ENCODE measurements around the gene PIK3CA.
A peak's percentile ranks its signal among the peaks of the same experiment; 100 is the strongest.

The PIK3CA gene

GRCh38 chr3:179175358-179175757 lies 27.2 kb downstream of the PIK3CA start:
- peak overlapping the region; percentile 69 for H3K27ac Mint-ChIP-seq

GRCh38 chr3:179177611-179178010 lies 29.5 kb downstream of the PIK3CA start:
- Mint-ChIP-seq H3K27me3 (no peaks in the 10 kb centered on the region), H3K4me1 (peaks cover 47% of the 10 kb centered on the region), H3K9me3 (no peaks in the 10 kb centered on the region), H3K27ac (no peak overlapping the region), H3K4me3 (no peak overlapping the region), H3K36me3 (peaks cover 1% of the 10 kb centered on the region)

More at GRCh38 chr3:179175358-179175757, 27.2 kb downstream of the PIK3CA start:
- Mint-ChIP-seq H3K4me3 (no peak overlapping the region), H3K36me3 (peaks cover 6% of the 10 kb centered on the region), H3K9me3 (peaks cover 7% of the 10 kb centered on the region), H3K27me3 (no peaks in the 10 kb centered on the region), H3K4me1 (peaks cover 55% of the 10 kb centered on the region)

GRCh38 chr3:179179256-179179655 lies 31.1 kb downstream of the PIK3CA start:
- Mint-ChIP-seq H3K4me1 (peaks cover 61% of the 10 kb centered on the region), H3K36me3 (peaks cover 1% of the 10 kb centered on the region)

GRCh38 chr3:179179979-179180759 lies 32.0 kb downstream of the PIK3CA start:
- H3K4me1 Mint-ChIP-seq = peaks cover 61% of the 10 kb centered on the region
- peaks cover 1% of the 10 kb centered on the region for H3K36me3 Mint-ChIP-seq
- H3K9me3 Mint-ChIP-seq = no peaks in the 10 kb centered on the region
- no peak overlapping the region for H3K27ac Mint-ChIP-seq
- H3K4me3 Mint-ChIP-seq = no peak overlapping the region
- H3K27me3 Mint-ChIP-seq = no peaks in the 10 kb centered on the region

More at GRCh38 chr3:179179256-179179655, 31.1 kb downstream of the PIK3CA start:
- H3K27me3 Mint-ChIP-seq = no peaks in the 10 kb centered on the region
- no peaks in the 10 kb centered on the region for H3K9me3 Mint-ChIP-seq
- H3K27ac Mint-ChIP-seq = no peak overlapping the region
- H3K4me3 Mint-ChIP-seq = no peak overlapping the region

- Mint-ChIP-seq H3K27ac (no peak overlapping the region), H3K36me3 (no peaks in the 10 kb centered on the region), H3K4me3 (no peak overlapping the region), H3K27me3 (no peaks in the 10 kb centered on the region), H3K9me3 (no peaks in the 10 kb centered on the region), H3K4me1 (peaks cover 61% of the 10 kb centered on the region)
Observed at GRCh38 chr3:179181021-179181472, 32.9 kb downstream of the PIK3CA start.

- H3K27me3 Mint-ChIP-seq = no peaks in the 10 kb centered on the region
- H3K4me1 Mint-ChIP-seq = peaks cover 58% of the 10 kb centered on the region
- H3K9me3 Mint-ChIP-seq = no peaks in the 10 kb centered on the region
- H3K4me3 Mint-ChIP-seq = peak overlapping the region; percentile 61
- H3K36me3 Mint-ChIP-seq = no peaks in the 10 kb centered on the region
- peak overlapping the region; percentile 90 for H3K27ac Mint-ChIP-seq
Observed at GRCh38 chr3:179181993-179182551, 33.9 kb downstream of the PIK3CA start.

- peaks cover 55% of the 10 kb centered on the region for H3K4me1 Mint-ChIP-seq
- H3K36me3 Mint-ChIP-seq = no peaks in the 10 kb centered on the region
- no peaks in the 10 kb centered on the region for H3K9me3 Mint-ChIP-seq
- H3K27ac Mint-ChIP-seq = peak overlapping the region; percentile 15
- no peaks in the 10 kb centered on the region for H3K27me3 Mint-ChIP-seq
- no peak overlapping the region for H3K4me3 Mint-ChIP-seq
Observed at GRCh38 chr3:179182902-179183301, 34.7 kb downstream of the PIK3CA start.

- no peak overlapping the region for H3K4me3 Mint-ChIP-seq
- H3K27me3 Mint-ChIP-seq = no peaks in the 10 kb centered on the region
- H3K4me1 Mint-ChIP-seq = peaks cover 71% of the 10 kb centered on the region
- H3K27ac Mint-ChIP-seq = peak overlapping the region; percentile 48
- H3K36me3 Mint-ChIP-seq = no peaks in the 10 kb centered on the region
- no peaks in the 10 kb centered on the region for H3K9me3 Mint-ChIP-seq
Observed at GRCh38 chr3:179184826-179185225, 36.7 kb downstream of the PIK3CA start.

GRCh38 chr3:179186426-179186825 lies 38.3 kb downstream of the PIK3CA start:
- no peaks in the 10 kb centered on the region for H3K36me3 Mint-ChIP-seq
- H3K4me3 Mint-ChIP-seq = no peak overlapping the region
- no peak overlapping the region for H3K27ac Mint-ChIP-seq
- peaks cover 85% of the 10 kb centered on the region for H3K4me1 Mint-ChIP-seq
- no peaks in the 10 kb centered on the region for H3K9me3 Mint-ChIP-seq
- H3K27me3 Mint-ChIP-seq = no peaks in the 10 kb centered on the region

- no peaks in the 10 kb centered on the region for H3K9me3 Mint-ChIP-seq
- no peaks in the 10 kb centered on the region for H3K27me3 Mint-ChIP-seq
- H3K36me3 Mint-ChIP-seq = no peaks in the 10 kb centered on the region
- no peak overlapping the region for H3K4me3 Mint-ChIP-seq
- H3K4me1 Mint-ChIP-seq = peaks cover 73% of the 10 kb centered on the region
- no peak overlapping the region for H3K27ac Mint-ChIP-seq
Observed at GRCh38 chr3:179189759-179190158, 41.6 kb downstream of the PIK3CA start.

GRCh38 chr3:179190581-179190980 lies 42.4 kb downstream of the PIK3CA start:
- peaks cover 72% of the 10 kb centered on the region for H3K4me1 Mint-ChIP-seq
- H3K9me3 Mint-ChIP-seq = no peaks in the 10 kb centered on the region
- H3K27me3 Mint-ChIP-seq = no peaks in the 10 kb centered on the region
- H3K36me3 Mint-ChIP-seq = no peaks in the 10 kb centered on the region
- H3K27ac Mint-ChIP-seq = peak overlapping the region; percentile 75
- H3K4me3 Mint-ChIP-seq = no peak overlapping the region

- no peaks in the 10 kb centered on the region for H3K9me3 Mint-ChIP-seq
- no peak overlapping the region for H3K27ac Mint-ChIP-seq
- peaks cover 78% of the 10 kb centered on the region for H3K4me1 Mint-ChIP-seq
Observed at GRCh38 chr3:179192542-179192941, 44.4 kb downstream of the PIK3CA start.

GRCh38 chr3:179194931-179195330 lies 46.8 kb downstream of the PIK3CA start:
- H3K27ac Mint-ChIP-seq = peak overlapping the region; percentile 60
- H3K36me3 Mint-ChIP-seq = peaks cover 3% of the 10 kb centered on the region
- H3K4me1 Mint-ChIP-seq = peaks cover 67% of the 10 kb centered on the region
- H3K27me3 Mint-ChIP-seq = no peaks in the 10 kb centered on the region
- H3K4me3 Mint-ChIP-seq = no peak overlapping the region
- no peaks in the 10 kb centered on the region for H3K9me3 Mint-ChIP-seq

More at GRCh38 chr3:179192542-179192941, 44.4 kb downstream of the PIK3CA start:
- no peaks in the 10 kb centered on the region for H3K27me3 Mint-ChIP-seq
- H3K4me3 Mint-ChIP-seq = no peak overlapping the region
- H3K36me3 Mint-ChIP-seq = no peaks in the 10 kb centered on the region

GRCh38 chr3:179196098-179196497 lies 47.9 kb downstream of the PIK3CA start:
- peaks cover 60% of the 10 kb centered on the region for H3K4me1 Mint-ChIP-seq
- H3K9me3 Mint-ChIP-seq = no peaks in the 10 kb centered on the region
- no peaks in the 10 kb centered on the region for H3K27me3 Mint-ChIP-seq
- H3K36me3 Mint-ChIP-seq = peaks cover 6% of the 10 kb centered on the region
- no peak overlapping the region for H3K4me3 Mint-ChIP-seq
- no peak overlapping the region for H3K27ac Mint-ChIP-seq

- Mint-ChIP-seq H3K9me3 (no peaks in the 10 kb centered on the region), H3K36me3 (peaks cover 8% of the 10 kb centered on the region), H3K4me3 (no peak overlapping the region), H3K27me3 (no peaks in the 10 kb centered on the region), H3K4me1 (peaks cover 59% of the 10 kb centered on the region), H3K27ac (peak overlapping the region; percentile 31)
Observed at GRCh38 chr3:179196700-179197099, 48.5 kb downstream of the PIK3CA start.

- Mint-ChIP-seq H3K9me3 (no peaks in the 10 kb centered on the region), H3K4me3 (no peak overlapping the region), H3K36me3 (peaks cover 13% of the 10 kb centered on the region), H3K4me1 (peaks cover 30% of the 10 kb centered on the region), H3K27me3 (no peaks in the 10 kb centered on the region), H3K27ac (peak overlapping the region; percentile 42)
Observed at GRCh38 chr3:179200790-179201189, 52.6 kb downstream of the PIK3CA start.
